Stimulated activated CD8-positive, alpha-beta memory T cell treated with anti-CD3 and anti-CD28 coated beads, Interleukin-2, amount 100 ng/mL, for 1 hour (primary cell): ENCODE data around the gene GRID1.

ENCODE experiments used
- DNase-seq, 2 donors: peaks; one replicate each; pipeline ENCODE4 v3.0.0-alpha.2; 2020; ENCODE audit warnings: low read depth in 2 of 2

The GRID1 gene

DNA sequence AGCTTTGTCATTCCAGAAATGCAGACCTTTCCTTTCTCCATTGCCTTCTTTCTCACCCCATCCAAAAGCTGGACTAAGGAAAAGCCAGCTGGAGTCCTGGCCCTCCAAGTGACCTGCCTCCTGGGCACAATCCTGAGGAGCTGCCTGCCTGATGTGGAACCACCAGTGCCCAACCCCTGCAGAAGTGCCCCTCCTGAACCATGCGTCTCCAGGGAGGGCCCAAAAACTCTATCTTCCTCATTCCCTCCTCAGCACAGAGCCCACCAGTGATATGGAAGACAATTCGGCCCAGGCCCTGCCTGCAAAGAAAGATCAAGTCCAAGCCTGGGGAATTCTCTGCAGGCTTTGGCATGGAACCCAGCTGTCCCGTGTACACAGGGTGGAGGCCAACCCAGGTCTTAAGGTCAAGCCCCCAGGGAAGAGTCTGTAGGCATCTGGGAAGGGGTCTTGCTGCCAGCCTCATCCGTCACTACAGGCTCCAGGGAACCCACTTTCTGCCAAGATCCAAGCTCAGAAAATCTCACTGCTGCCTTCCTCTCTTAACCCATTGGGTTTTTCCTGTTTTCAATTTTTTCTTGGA, 3.5 kb upstream of the GRID1 start:
- no peak for DNase-seq

DNA sequence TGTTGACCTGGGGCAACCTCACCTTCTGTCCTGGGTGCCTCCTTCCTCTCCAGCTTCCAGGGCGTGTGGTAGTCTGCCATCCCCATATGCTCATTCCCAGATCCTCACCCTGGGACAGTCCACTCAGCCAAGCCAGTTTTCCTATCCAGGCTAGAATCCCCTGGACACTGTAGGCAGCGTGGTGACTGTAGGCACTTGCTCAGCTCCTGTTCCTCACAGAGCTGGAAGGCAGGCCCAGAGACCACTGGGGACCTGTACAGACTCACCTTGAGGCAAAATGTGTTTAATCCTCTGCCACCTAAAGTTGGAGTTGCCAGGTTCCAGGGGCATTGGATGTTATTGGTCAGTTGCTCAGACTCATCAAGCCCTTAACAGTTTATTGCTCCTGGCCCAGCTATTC, 2.4 kb upstream of the GRID1 start:
- DNase-seq = no peak

- DNase-seq = no peak
Measured at GRCh38 chr10:86368046-86368445, 1.5 kb upstream of the GRID1 start.

GRCh38 chr10:86367152-86367951, 757 bp upstream of the GRID1 start:
- no peak for DNase-seq

DNA sequence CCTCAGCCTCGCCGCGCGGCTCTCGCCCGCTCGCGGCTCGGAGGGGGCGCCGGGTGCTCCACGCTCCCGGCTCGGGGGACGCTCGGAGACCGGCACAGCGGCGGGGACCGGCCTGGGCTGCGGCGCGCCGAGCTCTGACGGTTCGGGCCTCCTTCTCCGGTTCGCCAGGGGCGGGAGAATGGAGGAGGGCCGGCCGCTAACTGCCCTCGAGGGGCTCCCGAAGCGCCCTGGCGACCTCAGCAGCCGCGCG, 232 bp upstream of the GRID1 start:
- no peak for DNase-seq

DNA sequence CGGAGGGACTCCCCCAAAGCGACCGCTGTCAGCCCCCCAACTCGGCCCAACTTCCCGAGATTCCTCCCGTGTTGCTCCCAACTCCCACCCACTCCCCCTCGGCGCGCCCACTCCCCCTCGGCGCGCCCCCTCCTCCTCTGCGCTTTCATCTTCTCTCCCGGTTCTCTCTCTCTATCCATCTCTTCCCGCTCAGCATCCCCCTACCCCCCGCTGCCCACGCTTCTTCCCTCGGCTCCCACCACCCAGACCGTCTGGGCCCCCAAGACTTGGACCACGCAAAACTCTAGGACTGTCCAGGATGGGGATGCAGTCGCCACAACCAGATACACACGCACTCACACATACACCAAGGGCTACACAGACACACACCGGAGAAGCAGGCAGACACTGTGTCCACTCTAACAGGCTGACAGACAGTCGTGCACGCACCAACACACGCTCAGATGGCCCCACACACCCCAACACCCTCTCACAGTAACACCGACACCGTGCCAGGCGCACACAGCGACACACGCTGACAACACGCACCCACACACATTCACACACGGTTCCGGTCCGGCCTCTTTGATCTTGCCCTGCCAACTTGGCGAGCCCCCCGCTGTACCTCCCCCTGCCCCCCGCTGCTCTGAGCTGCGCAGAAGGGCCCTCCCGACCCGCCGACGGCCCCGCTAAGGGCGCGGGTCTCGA, 1.1 kb downstream of the GRID1 start:
- DNase-seq = no peak

DNA sequence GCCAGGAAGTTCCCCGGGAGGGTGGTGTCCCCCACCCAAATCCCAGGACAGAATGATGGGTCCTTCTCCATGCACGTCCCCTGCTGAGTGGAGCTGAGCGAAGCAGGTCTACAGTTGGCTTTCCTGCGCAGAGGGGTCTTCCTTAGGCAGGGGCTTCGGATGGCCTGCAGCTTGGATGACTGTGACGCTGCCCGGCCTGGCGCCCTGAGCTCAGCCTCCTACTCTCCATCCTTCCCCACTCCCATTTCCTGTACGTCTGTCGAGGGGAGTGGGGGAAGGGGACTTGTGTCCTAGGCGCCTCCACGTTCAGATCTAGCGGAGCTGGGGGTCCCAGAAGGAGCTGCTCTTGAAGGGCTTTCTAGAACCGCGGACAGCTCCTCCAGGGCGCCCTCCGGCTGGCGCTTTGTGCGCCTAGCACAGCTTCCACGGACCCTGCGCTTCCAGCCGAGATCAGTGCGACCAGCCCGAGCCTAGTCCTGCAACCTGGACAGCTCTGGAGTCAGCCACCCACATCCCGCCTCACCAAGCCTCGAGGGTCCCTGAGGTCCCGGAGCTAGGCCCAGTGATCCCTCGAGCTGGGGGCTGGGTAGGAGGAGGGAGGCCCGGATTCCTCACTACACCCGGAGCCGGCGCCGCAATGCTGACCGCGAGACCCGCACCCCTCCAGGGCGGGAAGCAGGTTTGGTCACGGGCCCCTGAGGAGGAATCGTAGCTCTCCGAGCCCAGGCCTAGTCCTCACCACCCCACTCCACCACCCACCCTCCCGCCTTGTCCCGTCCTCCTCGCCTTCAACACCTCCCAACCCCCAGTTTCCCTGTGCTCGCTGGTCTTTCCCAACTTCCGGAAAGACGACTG, 1.9 kb downstream of the GRID1 start:
- DNase-seq = no peak

DNA sequence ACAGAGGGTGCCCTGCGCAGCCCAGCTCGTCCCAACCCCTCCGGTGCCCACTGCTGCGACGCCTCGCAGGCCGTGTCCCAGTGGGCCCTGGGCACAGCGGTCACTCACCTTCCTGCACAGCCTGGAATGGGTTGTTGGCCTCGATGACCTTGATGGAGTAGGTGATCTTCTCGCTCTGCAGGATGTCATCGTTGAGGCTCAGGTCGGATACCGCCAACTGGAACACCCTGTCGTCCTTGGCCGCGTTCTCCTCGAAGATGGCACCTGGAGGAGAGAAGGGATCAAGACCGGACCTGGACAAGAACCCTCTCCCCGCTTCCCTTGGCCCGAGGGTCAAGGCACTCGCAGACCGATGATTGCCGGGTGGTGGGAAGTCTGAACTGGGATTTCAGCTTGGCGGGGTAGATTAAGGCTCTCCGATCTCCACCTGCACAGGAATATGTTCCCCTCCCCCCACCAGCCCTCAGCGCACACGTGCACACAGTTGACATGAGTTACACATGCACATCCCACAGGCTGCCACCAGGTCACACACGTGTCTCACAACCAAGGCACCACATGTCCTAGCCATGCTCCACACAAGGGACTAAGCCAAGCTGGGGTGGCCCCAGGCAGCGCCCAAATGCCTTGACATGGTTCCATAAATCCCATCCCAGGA, 2.6 kb downstream of the GRID1 start:
- DNase-seq = no peak

- DNase-seq = no peak
Measured at GRCh38 chr10:86363184-86363832, 3.3 kb downstream of the GRID1 start.

GRCh38 chr10:86362586-86363183, 3.9 kb downstream of the GRID1 start:
- DNase-seq = no peak

- no peak for DNase-seq
Measured at GRCh38 chr10:86362129-86362527, 4.5 kb downstream of the GRID1 start.

- no peak for DNase-seq
Measured at GRCh38 chr10:86361156-86362128, 5.2 kb downstream of the GRID1 start.

- DNase-seq = no peak
Measured at GRCh38 chr10:86360657-86361056, 5.9 kb downstream of the GRID1 start.

- DNase-seq = no peak
Measured at GRCh38 chr10:86359954-86360353, 6.6 kb downstream of the GRID1 start.

DNA sequence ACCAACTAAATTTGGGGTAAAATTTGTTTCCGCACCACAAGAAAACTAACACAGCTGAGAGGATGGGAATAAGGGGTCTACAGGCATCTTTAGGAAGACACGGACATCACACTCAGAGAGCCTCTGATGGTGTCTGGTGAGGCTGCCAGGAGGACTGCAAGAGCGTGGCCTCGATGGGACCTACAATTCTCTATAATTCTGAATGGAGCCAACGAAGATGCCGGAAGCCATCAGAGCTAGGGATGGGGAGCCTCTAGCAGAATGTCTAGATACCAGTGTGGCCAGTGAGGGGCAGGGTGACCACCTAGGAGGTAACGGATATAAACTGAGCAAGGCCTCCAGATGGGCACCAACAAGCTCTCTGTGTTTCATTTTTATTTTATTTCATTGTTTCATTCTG, 7.5 kb downstream of the GRID1 start:
- DNase-seq = no peak

DNA sequence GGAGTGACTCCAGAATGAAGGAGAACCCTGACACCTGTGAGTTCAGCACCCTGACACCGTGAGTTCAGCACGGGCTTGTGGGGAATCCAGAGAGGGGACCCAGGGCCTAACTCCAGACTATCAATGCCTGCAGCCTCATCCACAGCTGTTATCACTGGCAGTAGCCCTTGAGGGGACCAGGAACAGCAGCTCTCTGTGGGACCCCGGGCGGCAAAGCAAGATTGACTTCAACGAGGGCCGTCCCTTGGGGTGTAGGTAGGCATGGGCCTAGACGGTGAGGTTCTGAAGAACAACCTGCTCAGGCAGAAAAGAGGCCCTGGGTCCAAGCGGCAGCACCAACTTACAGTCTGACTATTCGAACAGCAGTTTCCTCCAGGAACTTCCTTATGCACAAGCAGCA, 8.9 kb downstream of the GRID1 start:
- DNase-seq = no peak

DNA sequence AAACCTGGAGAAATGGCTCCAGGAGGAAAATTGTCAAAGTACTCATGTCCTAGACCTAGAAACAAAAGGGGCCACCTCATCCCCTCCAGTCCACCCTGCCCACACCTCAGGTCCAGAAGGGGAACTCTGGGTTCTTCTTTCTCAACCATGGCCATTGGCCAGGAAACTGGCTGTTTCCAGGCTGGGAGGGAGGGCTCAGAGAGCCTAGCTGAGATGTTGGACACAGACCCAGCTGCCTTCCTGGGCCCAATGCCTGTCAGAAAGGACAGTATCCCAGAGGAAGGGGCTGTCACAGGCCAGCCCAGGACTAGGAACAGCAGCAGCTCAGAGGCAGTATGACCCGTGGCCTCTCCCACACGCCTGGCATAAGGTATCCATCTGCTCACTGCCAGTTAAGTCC, 9.6 kb downstream of the GRID1 start:
- DNase-seq = no peak

DNA sequence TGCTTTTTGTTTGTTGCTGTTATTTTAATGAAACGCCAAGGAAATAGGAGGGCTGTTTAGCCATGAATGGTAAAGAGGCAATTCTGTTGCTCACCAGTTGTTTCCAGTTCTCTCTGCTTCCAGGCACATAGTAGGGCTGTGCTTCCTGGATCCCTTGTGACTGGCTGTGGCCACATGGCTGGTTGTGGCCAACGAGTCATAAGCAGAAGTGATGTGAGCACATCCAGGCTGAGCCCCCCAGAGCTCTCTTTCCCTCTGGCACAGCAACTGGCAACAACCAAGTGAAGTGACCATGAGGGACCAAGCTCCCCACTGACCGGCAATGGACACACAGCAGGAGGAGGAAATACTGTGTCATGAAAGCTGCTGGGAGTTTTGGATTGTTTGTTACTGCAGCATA, 10.3 kb downstream of the GRID1 start:
- DNase-seq = no peak

DNA sequence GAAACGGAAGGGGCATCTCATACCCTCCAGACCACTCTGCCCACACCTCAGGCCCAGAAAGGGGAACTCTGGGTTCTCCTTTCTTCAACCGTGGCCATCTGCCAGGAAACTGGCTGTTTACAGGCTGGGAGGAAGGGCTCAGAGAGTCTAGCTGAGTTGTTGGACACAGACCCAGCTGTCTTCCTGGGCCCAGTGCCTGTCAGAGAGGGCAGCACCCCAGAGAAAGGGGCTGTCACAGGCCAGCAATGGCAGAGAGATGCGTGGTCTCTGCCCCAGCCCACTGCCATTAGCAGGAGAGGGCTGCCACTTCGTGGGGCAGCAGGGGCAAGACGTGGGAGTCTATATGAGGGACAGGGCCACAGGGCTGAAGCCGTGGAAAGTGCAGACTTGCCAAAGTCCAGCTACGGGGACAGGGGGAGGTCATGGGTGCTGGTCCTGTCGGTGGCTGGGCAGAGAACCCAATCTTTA, 11.0 kb downstream of the GRID1 start:
- no peak for DNase-seq
